CD4-positive, alpha-beta T cell treated with Interleukin-15 for 1 hour (primary cell): ENCODE results near the gene ZNF366.

Experiments
- DNase-seq: peaks from one replicate; pipeline ENCODE4 v3.0.0-alpha.2; 2020

The ZNF366 gene

GRCh38 chr5:72507231-72507906, at the start of gene ZNF366:
TSS of gene ZNF366 (minus strand) at chr5:72507410. CDS start at chr5:72461496, 45,914 bp downstream.
- no peak for DNase-seq

- DNase-seq: peak; percentile 26
Measured at GRCh38 chr5:72556351-72557166, 49.3 kb upstream of the ZNF366 start.

GRCh38 chr5:72555871-72556270, 48.7 kb upstream of the ZNF366 start:
- DNase-seq: no peak

- DNase-seq: no peak
Measured at GRCh38 chr5:72554897-72555296, 47.7 kb upstream of the ZNF366 start.

GRCh38 chr5:72552041-72552557, 44.9 kb upstream of the ZNF366 start:
- no peak for DNase-seq

- DNase-seq: no peak
Measured at GRCh38 chr5:72550595-72550994, 43.4 kb upstream of the ZNF366 start.

- DNase-seq: no peak
Measured at GRCh38 chr5:72543811-72544210, 36.6 kb upstream of the ZNF366 start.

GRCh38 chr5:72543365-72543764, 36.2 kb upstream of the ZNF366 start:
- DNase-seq: no peak

- DNase-seq: no peak
Measured at GRCh38 chr5:72542695-72543094, 35.5 kb upstream of the ZNF366 start.

- DNase-seq: no peak
Measured at GRCh38 chr5:72541501-72542225, 34.5 kb upstream of the ZNF366 start.

- DNase-seq: no peak
Measured at GRCh38 chr5:72540759-72541438, 33.7 kb upstream of the ZNF366 start.

- no peak for DNase-seq
Measured at GRCh38 chr5:72539726-72540125, 32.5 kb upstream of the ZNF366 start.

GRCh38 chr5:72539038-72539437, 31.8 kb upstream of the ZNF366 start:
- no peak for DNase-seq

- no peak for DNase-seq
Measured at GRCh38 chr5:72537166-72537565, 30.0 kb upstream of the ZNF366 start.

- no peak for DNase-seq
Measured at GRCh38 chr5:72531496-72532190, 24.4 kb upstream of the ZNF366 start.

GRCh38 chr5:72530196-72530595, 23.0 kb upstream of the ZNF366 start:
- no peak for DNase-seq

GRCh38 chr5:72529383-72529782, 22.2 kb upstream of the ZNF366 start:
- DNase-seq: no peak

- DNase-seq: no peak
Measured at GRCh38 chr5:72525816-72526215, 18.6 kb upstream of the ZNF366 start.

- DNase-seq: no peak
Measured at GRCh38 chr5:72523960-72524582, 16.9 kb upstream of the ZNF366 start.

- no peak for DNase-seq
Measured at GRCh38 chr5:72522607-72523006, 15.4 kb upstream of the ZNF366 start.

GRCh38 chr5:72519111-72519510, 11.9 kb upstream of the ZNF366 start:
- no peak for DNase-seq
